VCaP (cell line): ENCODE data around the gene EXOC1L.

Experiments
- H3K27ac ChIP-seq: fragments of 450-650 bp; 2 replicates; pipeline ENCODE4 v1.5.1; 2017
- TF ChIP-seq, protein P1 (sequence below): fragments of 450-650 bp; conservative IDR thresholded peaks from 2 replicates; pipeline ENCODE4 v1.5.1; 2017; ENCODE audit warnings: mild to moderate bottlenecking, moderate library complexity

The EXOC1L gene

DNA sequence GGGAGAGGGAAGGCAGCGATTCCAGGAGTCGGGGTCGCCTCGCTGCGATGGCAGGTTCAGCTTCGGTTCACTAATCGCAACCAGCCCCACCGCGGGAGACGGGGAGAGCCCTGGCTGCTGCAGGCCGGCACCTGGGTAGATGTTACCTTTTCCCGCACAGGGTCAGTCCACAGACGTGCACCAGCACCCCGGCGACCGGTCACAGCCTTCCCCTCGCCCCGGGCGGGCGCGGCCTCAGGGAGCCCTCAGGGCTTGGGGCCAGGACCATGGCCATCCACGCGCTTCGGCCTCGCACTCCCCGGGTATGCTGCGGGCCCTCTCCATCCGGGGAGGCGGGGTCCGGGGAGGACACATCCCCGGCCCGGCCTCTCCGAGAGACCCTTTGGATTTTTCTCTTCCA is 26.1 kb upstream of the EXOC1L start:
- H3K27ac ChIP-seq = no peak overlapping the region
- TF ChIP-seq, protein P1, sequence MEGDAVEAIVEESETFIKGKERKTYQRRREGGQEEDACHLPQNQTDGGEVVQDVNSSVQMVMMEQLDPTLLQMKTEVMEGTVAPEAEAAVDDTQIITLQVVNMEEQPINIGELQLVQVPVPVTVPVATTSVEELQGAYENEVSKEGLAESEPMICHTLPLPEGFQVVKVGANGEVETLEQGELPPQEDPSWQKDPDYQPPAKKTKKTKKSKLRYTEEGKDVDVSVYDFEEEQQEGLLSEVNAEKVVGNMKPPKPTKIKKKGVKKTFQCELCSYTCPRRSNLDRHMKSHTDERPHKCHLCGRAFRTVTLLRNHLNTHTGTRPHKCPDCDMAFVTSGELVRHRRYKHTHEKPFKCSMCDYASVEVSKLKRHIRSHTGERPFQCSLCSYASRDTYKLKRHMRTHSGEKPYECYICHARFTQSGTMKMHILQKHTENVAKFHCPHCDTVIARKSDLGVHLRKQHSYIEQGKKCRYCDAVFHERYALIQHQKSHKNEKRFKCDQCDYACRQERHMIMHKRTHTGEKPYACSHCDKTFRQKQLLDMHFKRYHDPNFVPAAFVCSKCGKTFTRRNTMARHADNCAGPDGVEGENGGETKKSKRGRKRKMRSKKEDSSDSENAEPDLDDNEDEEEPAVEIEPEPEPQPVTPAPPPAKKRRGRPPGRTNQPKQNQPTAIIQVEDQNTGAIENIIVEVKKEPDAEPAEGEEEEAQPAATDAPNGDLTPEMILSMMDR = no peak

DNA sequence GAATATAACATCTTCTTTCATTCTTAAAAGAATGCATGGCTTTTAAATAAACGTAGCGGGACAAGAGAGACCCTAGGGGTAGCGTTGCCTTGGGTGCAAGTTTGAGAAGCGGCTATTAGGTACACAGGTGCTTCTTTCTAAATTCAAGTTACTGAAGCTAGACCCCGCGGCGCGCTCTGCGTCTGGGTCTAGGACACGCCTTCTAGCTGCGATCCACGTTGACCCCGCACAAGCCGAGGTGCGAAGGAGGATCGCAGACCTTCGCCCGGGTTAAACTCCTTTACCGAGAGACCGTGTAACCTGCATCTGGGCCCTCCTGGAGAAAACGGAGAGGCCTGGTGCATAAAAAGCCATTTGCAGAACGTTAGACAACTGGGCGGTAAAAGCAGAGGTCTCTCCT is 25.5 kb upstream of the EXOC1L start:
- H3K27ac ChIP-seq = no peak overlapping the region
- TF ChIP-seq, protein P1 = no peak

DNA sequence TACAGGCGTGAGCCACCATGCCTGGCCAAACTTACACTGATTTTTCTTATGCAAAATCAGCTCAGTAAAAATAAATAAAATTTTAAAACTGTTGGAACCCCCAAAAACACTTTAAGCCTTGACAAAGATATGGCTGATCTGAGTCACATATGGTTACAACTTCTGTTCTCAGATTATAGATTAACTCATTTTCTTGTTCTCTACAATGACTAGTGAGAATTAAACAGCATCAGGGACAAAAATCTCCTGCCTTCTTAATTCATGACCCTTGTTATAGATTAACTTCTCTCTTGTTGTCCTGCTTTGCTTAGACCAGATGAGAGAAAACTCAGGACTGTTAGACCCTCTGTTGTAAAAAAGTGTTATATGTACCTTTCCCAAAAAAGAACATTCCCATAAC is 24.2 kb upstream of the EXOC1L start:
- no peak overlapping the region for H3K27ac ChIP-seq
- TF ChIP-seq, protein P1 = no peak

DNA sequence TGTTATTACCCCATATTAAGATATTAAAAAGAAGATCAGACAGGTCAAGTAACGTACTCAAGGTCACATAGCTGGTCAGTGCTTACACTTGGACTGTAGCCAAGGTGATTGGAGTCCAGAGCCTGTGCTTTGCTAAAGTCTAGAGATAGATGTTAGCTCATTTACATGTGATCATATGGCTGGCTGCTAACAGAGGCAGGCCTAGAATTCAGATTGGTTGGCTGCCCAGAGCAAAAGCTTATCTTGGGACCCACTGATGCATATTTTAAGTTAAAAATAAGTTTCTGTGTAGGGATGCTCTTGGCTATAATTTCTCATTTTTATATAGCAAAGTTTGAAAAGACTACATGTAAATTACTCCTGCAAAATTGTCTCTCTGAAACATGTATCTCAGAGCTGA is 18.1 kb upstream of the EXOC1L start:
- H3K27ac ChIP-seq = no peak overlapping the region
- TF ChIP-seq, protein P1 = no peak

DNA sequence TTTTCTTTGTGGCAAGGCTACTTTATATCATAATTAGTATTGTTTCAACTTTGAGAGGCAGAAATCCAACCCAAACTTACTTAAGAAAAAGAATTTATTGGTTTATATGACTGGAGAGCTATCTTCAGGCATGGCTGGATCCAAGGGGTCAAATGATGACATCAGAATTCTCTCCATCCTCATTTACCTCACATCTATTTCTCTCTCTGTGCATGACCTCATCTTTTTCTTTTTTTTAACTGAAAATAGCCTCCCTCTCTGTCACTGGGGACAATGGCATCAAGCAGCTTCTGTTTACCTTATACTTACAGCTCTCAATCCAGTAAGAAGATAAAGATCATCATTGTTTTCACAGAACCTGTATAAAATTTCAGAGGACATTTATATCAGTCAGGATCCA is 12.0 kb upstream of the EXOC1L start:
- TF ChIP-seq, protein P1 = no peak
- no peak overlapping the region for H3K27ac ChIP-seq

DNA sequence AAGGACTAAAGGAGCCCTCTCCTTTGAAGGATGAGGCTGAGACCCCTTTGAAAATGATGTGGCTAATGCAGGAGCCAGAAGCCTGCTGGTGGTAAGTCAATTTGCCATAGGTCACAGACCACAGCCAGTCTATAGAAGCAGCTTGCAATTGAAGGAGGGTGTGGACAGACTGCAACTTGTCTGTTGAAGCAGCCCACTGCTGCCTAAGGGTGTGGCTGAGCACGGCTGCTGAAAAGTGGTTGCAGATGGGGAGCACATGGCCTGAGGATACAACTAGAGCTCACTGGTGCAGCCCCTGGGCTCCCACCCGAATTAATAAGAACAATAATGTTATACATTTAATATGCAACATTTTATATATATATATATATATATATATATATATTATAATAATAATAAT is 11.4 kb upstream of the EXOC1L start:
- TF ChIP-seq, protein P1 = no peak
- no peak overlapping the region for H3K27ac ChIP-seq

DNA sequence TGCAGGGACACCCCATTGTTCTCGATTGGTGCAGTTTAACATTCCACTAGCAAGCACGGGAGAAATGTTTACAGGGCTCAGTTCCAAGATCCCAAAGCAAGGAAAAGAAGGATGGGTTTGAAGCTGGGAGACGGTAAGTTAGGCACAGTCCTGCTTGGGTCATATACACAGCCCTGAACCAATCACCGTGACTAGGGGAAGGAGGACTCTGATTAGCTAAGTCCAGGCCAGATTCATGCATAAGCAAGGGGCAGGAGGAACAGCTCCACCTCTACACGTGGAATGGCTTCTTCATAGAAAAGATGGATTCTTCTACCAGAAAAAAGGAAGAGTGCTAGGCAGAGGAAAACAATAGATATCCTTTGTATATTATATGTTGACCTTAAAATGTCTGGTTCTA is 11.0 kb upstream of the EXOC1L start:
- no peak overlapping the region for H3K27ac ChIP-seq
- TF ChIP-seq, protein P1 = no peak

DNA sequence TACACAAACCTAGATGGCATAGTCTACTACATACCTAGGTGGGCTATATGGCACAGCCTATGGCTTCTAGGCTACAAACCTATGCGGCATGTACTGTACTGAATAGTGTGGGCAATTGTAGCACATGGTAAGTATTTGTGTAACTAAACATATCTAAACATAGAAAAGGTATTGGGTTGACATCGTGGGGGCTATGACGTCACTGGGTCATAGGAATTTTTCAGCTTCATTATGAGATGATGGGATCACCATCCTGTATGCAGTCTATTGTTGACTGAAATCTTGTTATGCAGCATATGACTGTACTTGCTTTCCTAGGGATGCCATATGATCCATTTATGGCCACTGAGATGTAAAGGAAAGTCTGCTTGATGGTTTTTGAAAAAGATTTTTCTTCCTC is 1.9 kb upstream of the EXOC1L start:
- no peak overlapping the region for H3K27ac ChIP-seq
- TF ChIP-seq, protein P1 = no peak
